A673 (cell line): ENCODE measurements around the gene STAT2.

Experiments
- EZH2 ChIP-seq: fragments of 200-600 bp; sonication (generic); IDR thresholded peaks from 2 replicates; pipeline ENCODE4 v1.6.1; 2017; ENCODE audit warnings: borderline replicate concordance, low read depth, mild to moderate bottlenecking, mixed read lengths, antibody characterized with exemption, low read length; ENCODE audit not compliant: poor library complexity, severe bottlenecking
- TF ChIP-seq, protein P1 (sequence below): fragments of 300-800, 200-600 bp; sonication (generic); conservative IDR thresholded peaks from 2 replicates; pipeline ENCODE4 v1.5.1; 2017; ENCODE audit warnings: low read depth, mild to moderate bottlenecking, antibody characterized with exemption, low read length, moderate library complexity, mixed read lengths

DNA sequence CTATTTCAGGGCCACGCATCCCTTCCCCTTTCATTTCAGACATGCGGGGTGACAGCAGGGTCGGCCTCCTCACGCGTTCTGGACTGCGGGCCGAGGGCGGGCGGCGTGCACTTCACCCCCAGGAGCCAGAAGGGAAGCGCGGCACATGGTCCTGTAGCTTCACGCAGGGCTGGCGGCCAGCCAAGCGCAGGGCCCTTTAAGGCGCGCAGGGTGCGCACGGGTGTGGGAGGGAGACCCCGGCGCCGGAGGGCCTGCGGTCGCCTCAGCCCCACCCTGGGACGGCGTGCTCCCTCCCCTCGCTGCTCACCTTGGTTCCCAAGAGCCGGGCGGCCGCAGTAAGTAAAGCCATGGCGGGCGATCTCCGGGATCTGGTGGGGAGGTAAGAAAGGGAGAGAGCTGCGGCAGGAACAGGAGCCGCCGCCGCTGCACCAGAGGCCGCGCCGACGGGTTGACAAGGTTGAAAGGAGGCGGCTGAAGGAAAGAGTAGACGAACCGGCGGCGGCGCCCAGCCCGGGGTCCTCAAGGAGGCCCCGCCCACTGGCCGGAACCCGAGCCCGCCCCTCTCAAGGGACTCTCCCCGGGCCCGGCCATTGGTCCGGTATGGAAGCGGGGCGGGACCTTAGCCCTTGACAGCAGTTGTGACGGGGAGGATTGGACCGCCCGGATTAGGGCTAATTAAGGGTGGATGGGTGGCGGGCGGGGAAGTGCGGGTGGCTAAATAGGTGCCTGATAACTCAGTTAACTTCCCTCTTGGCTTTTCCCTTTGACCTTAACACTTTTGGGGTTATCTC lies 59.9 kb downstream of the STAT2 start, which contains the start of gene CS:
- TF ChIP-seq, protein P1, sequence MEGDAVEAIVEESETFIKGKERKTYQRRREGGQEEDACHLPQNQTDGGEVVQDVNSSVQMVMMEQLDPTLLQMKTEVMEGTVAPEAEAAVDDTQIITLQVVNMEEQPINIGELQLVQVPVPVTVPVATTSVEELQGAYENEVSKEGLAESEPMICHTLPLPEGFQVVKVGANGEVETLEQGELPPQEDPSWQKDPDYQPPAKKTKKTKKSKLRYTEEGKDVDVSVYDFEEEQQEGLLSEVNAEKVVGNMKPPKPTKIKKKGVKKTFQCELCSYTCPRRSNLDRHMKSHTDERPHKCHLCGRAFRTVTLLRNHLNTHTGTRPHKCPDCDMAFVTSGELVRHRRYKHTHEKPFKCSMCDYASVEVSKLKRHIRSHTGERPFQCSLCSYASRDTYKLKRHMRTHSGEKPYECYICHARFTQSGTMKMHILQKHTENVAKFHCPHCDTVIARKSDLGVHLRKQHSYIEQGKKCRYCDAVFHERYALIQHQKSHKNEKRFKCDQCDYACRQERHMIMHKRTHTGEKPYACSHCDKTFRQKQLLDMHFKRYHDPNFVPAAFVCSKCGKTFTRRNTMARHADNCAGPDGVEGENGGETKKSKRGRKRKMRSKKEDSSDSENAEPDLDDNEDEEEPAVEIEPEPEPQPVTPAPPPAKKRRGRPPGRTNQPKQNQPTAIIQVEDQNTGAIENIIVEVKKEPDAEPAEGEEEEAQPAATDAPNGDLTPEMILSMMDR = no peak
- TF ChIP-seq EZH2 = no peak
